ENCODE measurements around the gene PLA2G5.

DNA sequence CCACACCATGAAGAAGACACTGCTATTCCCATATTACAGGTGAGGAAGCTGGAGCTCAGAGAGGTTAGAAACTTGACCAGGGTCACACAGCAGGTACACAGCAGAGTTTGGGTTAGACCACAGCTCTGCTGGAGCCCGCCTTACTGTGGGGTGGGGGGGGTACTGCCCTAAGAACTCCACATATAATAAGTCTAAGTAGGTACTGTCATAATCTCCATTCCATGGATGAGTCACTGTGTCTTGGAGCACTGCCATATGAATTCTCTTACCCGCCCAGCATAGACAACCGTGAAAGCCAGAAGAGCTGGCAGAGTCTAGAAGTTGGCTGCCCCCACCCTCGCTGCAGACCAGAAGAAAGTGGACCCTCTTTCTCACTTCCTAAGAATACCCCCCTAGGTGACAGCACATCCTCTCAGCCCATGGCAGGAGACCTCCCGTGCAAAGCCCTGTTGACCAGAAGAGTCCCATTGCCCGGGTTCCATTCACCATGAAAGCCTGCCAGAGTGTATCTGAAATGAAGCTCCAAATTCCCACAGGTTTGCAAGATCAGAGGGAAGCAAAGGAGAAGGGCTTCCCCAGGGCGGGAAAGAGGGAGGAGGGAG, 54.6 kb downstream of the PLA2G5 start:
- TF ChIP-seq, protein P1, sequence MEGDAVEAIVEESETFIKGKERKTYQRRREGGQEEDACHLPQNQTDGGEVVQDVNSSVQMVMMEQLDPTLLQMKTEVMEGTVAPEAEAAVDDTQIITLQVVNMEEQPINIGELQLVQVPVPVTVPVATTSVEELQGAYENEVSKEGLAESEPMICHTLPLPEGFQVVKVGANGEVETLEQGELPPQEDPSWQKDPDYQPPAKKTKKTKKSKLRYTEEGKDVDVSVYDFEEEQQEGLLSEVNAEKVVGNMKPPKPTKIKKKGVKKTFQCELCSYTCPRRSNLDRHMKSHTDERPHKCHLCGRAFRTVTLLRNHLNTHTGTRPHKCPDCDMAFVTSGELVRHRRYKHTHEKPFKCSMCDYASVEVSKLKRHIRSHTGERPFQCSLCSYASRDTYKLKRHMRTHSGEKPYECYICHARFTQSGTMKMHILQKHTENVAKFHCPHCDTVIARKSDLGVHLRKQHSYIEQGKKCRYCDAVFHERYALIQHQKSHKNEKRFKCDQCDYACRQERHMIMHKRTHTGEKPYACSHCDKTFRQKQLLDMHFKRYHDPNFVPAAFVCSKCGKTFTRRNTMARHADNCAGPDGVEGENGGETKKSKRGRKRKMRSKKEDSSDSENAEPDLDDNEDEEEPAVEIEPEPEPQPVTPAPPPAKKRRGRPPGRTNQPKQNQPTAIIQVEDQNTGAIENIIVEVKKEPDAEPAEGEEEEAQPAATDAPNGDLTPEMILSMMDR (IDR thresholded peaks at IDR 0.05): no peak
- TF ChIP-seq POLR2A (IDR thresholded peaks at IDR 0.05): no peak

Measured in lower leg skin (tissue), 3 donors.